HG03442 (cell line): ENCODE data around the gene SLC16A6.
"Not testable (repeated sequence)": the region's sequence is repeated elsewhere in the genome, so short reads cannot be mapped to it uniquely, and the experiment has no call there.

Experiments
- ATAC-seq: cut with Tn5 transposase; IDR thresholded peaks from one replicate; pipeline ENCODE4 v1.9.1; 2021; ENCODE audit warnings: mild to moderate bottlenecking, moderate library complexity; ENCODE audit not compliant: unreplicated experiment

The SLC16A6 gene

DNA sequence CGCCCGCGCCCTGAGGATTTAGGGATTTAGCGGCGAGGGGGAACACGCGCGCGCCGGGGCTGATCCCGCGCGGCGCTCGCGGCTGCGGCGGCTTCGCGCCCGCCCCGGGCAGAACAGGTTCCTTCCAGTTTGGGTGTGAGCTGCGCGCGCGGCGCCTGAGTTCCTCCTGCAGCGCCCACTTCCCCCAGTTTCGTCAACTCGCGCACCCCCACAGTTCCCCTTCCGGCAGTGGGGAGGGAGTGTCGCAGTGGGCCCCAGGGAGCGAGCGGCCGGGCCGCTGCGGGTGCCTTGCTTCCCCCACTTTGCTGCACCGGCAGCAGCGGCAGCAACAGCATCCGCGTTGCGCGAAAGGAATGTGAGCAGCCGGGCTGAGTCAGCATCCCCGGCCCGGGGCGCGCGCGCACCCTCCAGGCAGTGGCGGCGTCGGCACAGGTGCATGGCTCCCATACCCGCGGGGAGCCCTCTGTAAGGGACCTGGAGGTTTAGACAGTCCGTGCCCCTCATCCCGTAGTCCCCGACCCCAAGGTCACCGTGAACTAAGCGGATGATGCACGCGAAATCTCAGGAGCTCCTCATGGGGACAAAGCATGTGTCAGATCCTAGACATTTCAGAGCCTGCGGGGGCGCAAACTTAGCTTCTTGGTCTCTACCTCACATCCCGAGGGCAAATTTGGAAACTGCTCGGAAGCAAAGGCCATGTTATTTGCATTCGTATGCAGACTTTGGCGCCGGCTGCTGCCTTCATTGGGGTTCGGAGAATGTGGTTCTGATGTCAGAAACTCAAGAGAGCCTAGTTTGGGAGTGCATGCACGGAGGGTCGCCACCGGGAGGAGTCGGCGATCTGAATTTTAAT, 1.1 kb upstream of the SLC16A6 start:
- ATAC-seq, result peak; percentile 49

GRCh38 chr17:68290268-68290954, 516 bp downstream of the SLC16A6 start:
- ATAC-seq, result no peak

DNA sequence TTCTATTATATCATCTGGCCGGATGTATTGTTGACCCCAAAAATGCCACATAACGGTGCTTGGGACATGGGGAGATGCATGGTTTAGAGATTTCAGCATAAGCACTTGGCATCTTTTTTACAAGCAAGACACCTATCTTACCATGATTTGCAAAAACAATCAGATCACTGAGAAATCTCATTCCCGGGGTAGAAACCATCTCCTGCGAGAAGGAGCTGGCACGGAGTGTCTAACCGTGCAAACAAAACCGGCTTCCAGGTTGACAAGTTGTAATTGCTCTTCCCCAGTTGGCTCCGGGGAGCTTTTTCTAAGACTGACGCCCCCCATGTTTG, 1.0 kb downstream of the SLC16A6 start:
- ATAC-seq, result no peak

GRCh38 chr17:68289473-68289872, 1.5 kb downstream of the SLC16A6 start:
- ATAC-seq, result no peak

DNA sequence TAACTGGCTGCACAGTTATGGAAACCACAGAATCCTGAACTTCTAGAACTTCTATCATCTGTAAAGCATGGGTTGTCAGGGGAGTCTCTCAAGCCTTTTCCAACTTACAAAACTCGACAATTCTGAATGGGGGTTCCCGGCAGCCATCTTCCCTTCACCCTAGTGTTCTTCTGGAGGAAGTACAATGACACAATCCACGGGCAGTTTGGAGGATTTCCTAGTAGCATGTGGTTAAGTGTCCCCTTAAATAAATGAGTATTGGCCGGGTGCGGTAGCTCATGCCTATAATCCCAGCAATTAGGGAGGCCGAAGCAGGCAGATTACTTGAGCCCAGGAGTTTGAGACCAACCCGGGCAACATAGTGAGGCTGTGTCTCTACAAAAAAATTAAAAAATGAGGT, 2.1 kb downstream of the SLC16A6 start:
- ATAC-seq, result no peak

DNA sequence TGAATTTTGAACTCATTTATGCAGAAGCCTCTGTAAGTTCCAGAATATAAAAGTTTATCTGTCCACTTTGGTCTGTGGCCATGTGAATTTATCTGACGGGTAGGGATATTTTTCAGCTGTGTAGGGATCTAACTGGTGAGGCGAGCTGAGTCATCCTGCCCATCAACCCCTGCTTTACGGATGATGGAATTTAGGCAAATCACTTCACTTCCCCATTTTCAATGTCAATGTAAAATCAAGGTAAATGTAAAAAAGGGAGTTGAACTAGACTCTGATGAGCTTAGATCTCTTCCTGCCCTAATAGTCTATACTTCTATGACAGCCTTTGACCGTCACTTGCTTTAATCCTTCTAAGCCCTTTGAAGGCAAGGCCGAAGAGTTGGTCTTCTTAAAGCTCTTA, 2.6 kb downstream of the SLC16A6 start:
- ATAC-seq, result no peak

DNA sequence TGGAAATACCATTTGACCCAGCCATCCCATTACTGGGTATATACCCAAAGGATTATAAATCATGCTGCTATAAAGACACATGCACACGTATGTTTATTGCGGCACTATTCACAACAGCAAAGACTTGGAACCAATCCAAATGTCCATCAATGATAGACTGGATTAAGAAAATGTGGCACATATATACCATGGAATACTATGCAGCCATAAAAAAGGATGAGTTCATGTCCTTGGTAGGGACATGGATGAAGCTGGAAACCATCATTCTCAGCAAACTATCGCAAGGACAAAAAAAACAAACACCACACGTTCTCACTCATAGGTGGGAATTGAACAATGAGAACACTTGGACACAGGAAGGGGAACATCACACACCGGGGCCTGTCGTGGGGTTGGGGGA, 9.0 kb downstream of the SLC16A6 start:
- ATAC-seq, result not testable (repeated sequence)

DNA sequence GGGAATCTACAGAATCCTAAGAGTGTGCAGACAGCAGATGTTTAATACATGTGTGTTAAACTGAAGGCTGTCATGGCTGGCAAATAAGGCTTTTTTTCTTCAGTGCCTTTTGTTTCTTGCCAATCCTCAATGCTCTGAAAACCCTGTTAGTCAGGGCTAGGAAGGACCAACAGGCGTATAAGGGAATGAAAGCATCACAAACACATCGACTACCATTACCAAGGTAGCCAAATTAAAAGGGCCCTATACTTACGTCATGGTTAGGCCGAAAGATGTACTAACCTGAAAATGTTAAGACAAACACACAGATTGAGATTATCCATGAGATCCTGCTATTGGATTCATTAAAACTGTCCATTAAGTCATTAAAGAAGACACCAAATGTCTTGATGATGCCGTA, 13.1 kb downstream of the SLC16A6 start:
- no peak for ATAC-seq

DNA sequence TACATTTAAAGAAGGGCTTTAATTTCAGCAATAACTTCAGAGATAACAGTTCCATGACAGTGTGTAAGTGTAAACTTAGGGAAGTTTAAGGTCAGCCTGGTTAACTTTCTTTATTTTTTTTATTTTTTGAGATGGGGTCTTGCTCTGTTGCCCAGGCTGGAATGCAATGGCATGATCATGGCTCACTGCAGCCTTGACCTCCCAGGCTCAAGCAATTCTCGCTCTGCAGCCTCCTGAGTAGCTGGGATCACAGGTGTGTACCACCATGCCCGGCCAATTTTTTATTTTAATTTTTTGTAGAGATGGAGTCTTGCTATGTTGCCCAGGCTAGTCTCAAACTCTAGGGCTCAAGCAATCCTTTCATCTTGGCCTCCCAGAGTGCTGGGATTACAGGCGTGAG, 14.6 kb downstream of the SLC16A6 start:
- not testable (repeated sequence) for ATAC-seq

- no peak for ATAC-seq
Observed at GRCh38 chr17:68273722-68274121, 17.2 kb downstream of the SLC16A6 start.

GRCh38 chr17:68265833-68266232, 25.1 kb downstream of the SLC16A6 start:
- not testable (repeated sequence) for ATAC-seq

- not testable (repeated sequence) for ATAC-seq
Observed at GRCh38 chr17:68263101-68263681, 27.7 kb downstream of the SLC16A6 start.

- not testable (repeated sequence) for ATAC-seq
Observed at GRCh38 chr17:68262467-68262866, 28.5 kb downstream of the SLC16A6 start.

DNA sequence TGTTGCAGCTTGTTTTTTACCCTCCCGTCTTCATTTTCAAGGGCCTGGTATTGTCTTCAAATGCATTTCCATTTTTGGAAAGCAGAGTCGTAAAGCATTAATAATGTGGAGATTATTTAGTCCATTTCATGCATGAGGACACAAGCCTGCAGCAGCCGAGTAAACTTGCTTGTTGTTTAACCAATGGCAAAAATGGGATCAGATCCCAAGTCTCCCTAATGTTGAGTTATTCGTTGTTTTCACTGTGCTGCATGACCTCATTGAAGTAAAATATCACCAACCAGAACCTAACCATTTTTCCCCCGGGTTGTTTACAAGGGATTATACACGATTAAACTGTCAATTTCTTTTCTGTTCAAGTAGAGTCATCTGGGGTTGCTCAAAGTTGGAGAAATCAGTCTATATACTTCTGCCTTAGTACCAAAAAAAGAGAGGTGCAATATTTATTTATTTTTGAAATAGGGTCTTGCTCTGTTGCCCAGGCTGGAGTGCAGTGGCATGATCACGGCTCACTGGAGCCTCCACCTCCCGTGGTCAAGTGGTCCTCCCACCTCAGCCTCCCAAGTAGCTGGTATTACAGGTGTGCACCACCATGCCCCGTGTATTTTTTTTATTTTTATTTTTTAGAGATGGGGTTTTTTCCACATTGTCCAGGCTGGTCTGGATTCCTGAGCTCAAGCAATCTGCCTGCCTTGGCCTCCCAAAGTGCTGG, 30.7 kb downstream of the SLC16A6 start:
- no peak for ATAC-seq

- ATAC-seq, result not testable (repeated sequence)
Observed at GRCh38 chr17:68259648-68259951, 31.3 kb downstream of the SLC16A6 start.

GRCh38 chr17:68258890-68259647, 31.9 kb downstream of the SLC16A6 start:
- peak; percentile 85 for ATAC-seq

- ATAC-seq, result no peak
Observed at GRCh38 chr17:68257934-68258333, 33.0 kb downstream of the SLC16A6 start.

GRCh38 chr17:68256701-68257100, 34.2 kb downstream of the SLC16A6 start:
- not testable (repeated sequence) for ATAC-seq

- no peak for ATAC-seq
Observed at GRCh38 chr17:68255731-68256538, 35.0 kb downstream of the SLC16A6 start.

DNA sequence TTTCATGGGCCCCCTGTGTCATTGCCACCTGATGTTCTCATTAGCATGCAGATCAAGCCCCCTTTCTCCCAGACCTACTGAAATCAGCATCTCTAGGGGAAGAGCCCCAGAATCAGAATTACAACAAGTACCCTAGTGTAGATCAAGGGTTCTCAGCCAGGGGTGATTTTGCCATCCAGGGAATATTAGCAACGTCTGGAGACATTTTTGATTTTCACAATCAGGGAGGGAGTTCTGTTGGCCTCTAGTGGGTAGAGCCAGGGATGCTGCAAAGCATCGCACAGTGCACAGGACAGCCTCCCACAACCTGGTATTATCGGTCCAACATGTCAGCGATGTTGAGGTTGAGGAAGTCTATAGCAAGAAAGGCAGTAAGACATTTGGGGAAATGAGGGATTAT, 35.8 kb downstream of the SLC16A6 start:
- no peak for ATAC-seq
